ENCODE measurements around the gene RASGRP2. TPM values are rescaled to one million over a fixed set of nuclear protein-coding genes. Genes with fewer than 3 reads are reported as not detected.

RASGRP2 gene
- total RNA-seq, 1 donor from 2014 or later: not detected

- Histone ChIP-seq H3K4me3 (ENCODE audit: low read depth, low read length) (no peak overlapping the region), H3K36me3 (ENCODE audit: control insufficient read depth, insufficient read depth, low read length) (no peaks in the 10 kb centered on the region), H3K27me3 (ENCODE audit: control insufficient read depth, insufficient read depth, low read length) (peaks cover 15% of the 10 kb centered on the region)
- no peak for TF ChIP-seq CTCF (IDR thresholded peaks at IDR 0.05; ENCODE audit: insufficient read depth, low read length, severe bottlenecking)
- DNase-seq (ENCODE audit: low read depth) (no peak), FAIRE-seq (no peak)
Measured at GRCh38 chr11:64679846-64680245, 64.1 kb downstream of the RASGRP2 start.

- FAIRE-seq (no peak), DNase-seq (ENCODE audit: low read depth) (no peak)
- Histone ChIP-seq H3K4me3 (ENCODE audit: low read depth, low read length) (no peak overlapping the region), H3K27me3 (ENCODE audit: control insufficient read depth, insufficient read depth, low read length) (peaks cover 19% of the 10 kb centered on the region), H3K36me3 (ENCODE audit: control insufficient read depth, insufficient read depth, low read length) (no peaks in the 10 kb centered on the region)
- TF ChIP-seq CTCF (IDR thresholded peaks at IDR 0.05; ENCODE audit: insufficient read depth, low read length, severe bottlenecking): no peak
Measured at GRCh38 chr11:64677441-64678023, 66.4 kb downstream of the RASGRP2 start.

Other genes with a start within 250 kb of the RASGRP2 start
- gene SLC22A11, start 188.2 kb downstream of the RASGRP2 start, total RNA-seq: not detected in 2 replicates
- not detected in 2 replicates for gene SLC22A12, start 152.9 kb downstream of the RASGRP2 start, total RNA-seq
- gene NRXN2, start 20.9 kb downstream of the RASGRP2 start, total RNA-seq: under 0.01 TPM in 1 of 2 replicates, not detected in the other
- 0.26 and 0.51 TPM in 2 replicates for gene PYGM, start 15.8 kb upstream of the RASGRP2 start, total RNA-seq
- 44.5 and 59.3 TPM in 2 replicates for gene SF1, start 34.4 kb upstream of the RASGRP2 start, total RNA-seq
- 6.8 and 7.0 TPM in 2 replicates for gene MAP4K2, start 59.1 kb upstream of the RASGRP2 start, total RNA-seq
- 5.5 and 8.3 TPM in 2 replicates for gene MEN1, start 66.4 kb upstream of the RASGRP2 start, total RNA-seq
- gene CDC42BPG, start 100.5 kb upstream of the RASGRP2 start, total RNA-seq: 16.6 and 23.0 TPM in 2 replicates
- 32.9 and 40.7 TPM in 2 replicates for gene EHD1, start 134.5 kb upstream of the RASGRP2 start, total RNA-seq
- gene ATG2A, start 173.1 kb upstream of the RASGRP2 start, total RNA-seq: 6.1 and 7.8 TPM in 2 replicates
- 8.2 and 14.3 TPM in 2 replicates for gene PPP2R5B, start 180.5 kb upstream of the RASGRP2 start, total RNA-seq
- gene GPHA2, start 191.8 kb upstream of the RASGRP2 start, total RNA-seq: not detected in 2 replicates
- gene MAJIN, start 228.0 kb upstream of the RASGRP2 start, total RNA-seq: not detected in 2 replicates